Bronchial smooth muscle cell (primary cell): ENCODE measurements around the gene XPOT. TPM values are rescaled to one million over a fixed set of nuclear protein-coding genes. Genes with fewer than 3 reads are reported as not detected.

Experiments
- total RNA-seq: library from RNA; depleted of rRNA; stranded (reverse); fragments of >200 nt; gene quantifications from 2 replicates; pipeline ENCODE4 v1.2.1, GENCODE V29; 2014

Gene XPOT
- total RNA-seq = 58.8 and 71.5 TPM in 2 replicates

GRCh38 chr12:64403707-64404469 lies at the start of gene XPOT:
Gene XPOT (plus strand): TSS chr12:64404392. CDS start chr12:64410036, 5,644 bp downstream.

GRCh38 chr12:64390275-64390851 lies 13.8 kb upstream of the XPOT start, which contains the start of gene C12orf56:
Gene C12orf56 (minus strand): TSS chr12:64390758. CDS start chr12:64390565, 193 bp downstream.

GRCh38 chr12:64451687-64452558 lies 47.7 kb downstream of the XPOT start, which contains the start of gene TBK1:
Gene TBK1 (plus strand): TSS chr12:64452120. CDS start chr12:64455871, 3,751 bp downstream.

Other genes with a start within 250 kb of the XPOT start
- gene KICS2, start 182.1 kb upstream of the XPOT start, total RNA-seq = 4.4 and 5.1 TPM in 2 replicates
- 1.3 and 3.4 TPM in 2 replicates for gene C12orf56, start 13.6 kb upstream of the XPOT start, total RNA-seq
- gene TBK1, start 47.7 kb downstream of the XPOT start, total RNA-seq = 20.0 and 33.6 TPM in 2 replicates
- gene RASSF3, start 206.1 kb downstream of the XPOT start, total RNA-seq = 10.7 and 11.0 TPM in 2 replicates